ENCODE measurements around the gene LHX3.

GRCh38 chr9:136246849-136247550 is 42.1 kb upstream of the LHX3 start:
- TF ChIP-seq CTCF (IDR thresholded peaks at IDR 0.05 in 8 of 11, conservative IDR thresholded peaks at IDR 0.05 in 3 of 11) (no peak), POLR2AphosphoS5 (IDR thresholded peaks at IDR 0.05) (no peak)
